Activated CD8-positive, alpha-beta T cell treated with anti-CD3 and anti-CD28 coated beads for 36 hours (primary cell): ENCODE measurements around the gene AHNAK2. TPM values are rescaled to one million over a fixed set of nuclear protein-coding genes. Genes with fewer than 3 reads are reported as not detected.

Experiments used
- ATAC-seq: fragments of 200-7000 bp; cut with Tn5 transposase; one replicate; pipeline ENCODE4 v1.10.0; 2021; ENCODE audit warnings: mild to moderate bottlenecking, moderate library complexity
- CTCF ChIA-PET: fragments of 350-600 bp; sonication (Branson Sonifier 250); formaldehyde crosslinking; loops from one replicate; lab custom pipeline; 2021; ENCODE audit warnings: antibody characterized with exemption; lab: Charles Lee
- POLR2A ChIA-PET: fragments of 350-600 bp; sonication (Branson Sonifier 250); formaldehyde crosslinking; loops from one replicate; lab custom pipeline; 2021; ENCODE audit warnings: antibody characterized with exemption; lab: Charles Lee
- DNase-seq: peaks from one replicate; pipeline ENCODE4 v3.0.0-alpha.2; 2020
- H3K27ac Mint-ChIP-seq: one replicate; pipeline ENCODE4 v1.8.0; 2021; ENCODE audit warnings: mild to moderate bottlenecking, mixed read lengths
- H3K27me3 Mint-ChIP-seq: one replicate; pipeline ENCODE4 v1.8.0; 2021; ENCODE audit warnings: mixed read lengths
- H3K36me3 Mint-ChIP-seq: one replicate; pipeline ENCODE4 v1.8.0; 2021; ENCODE audit warnings: low read depth, mixed read lengths
- H3K4me1 Mint-ChIP-seq: one replicate; pipeline ENCODE4 v1.8.0; 2021; ENCODE audit warnings: low read depth, mixed read lengths
- H3K4me3 Mint-ChIP-seq: one replicate; pipeline ENCODE4 v1.8.0; 2021; ENCODE audit warnings: mild to moderate bottlenecking, moderate library complexity, mixed read lengths
- H3K9me3 Mint-ChIP-seq: one replicate; pipeline ENCODE4 v1.8.0; 2021; ENCODE audit warnings: mixed read lengths
- intact Hi-C: fragments of 100-400 bp; cut with micrococcal nuclease; formaldehyde crosslinking; loops from one replicate; pipeline ENCODE4 v1.10.0; 2022
- total RNA-seq, 2 experiments: library from RNA; stranded (reverse); gene quantifications; one replicate each; pipeline ENCODE4 v1.2.3, GENCODE V29; 2021
- TF ChIP-seq, protein P1 (sequence below): fragments of 200-600 bp; IDR thresholded peaks from one replicate; pipeline ENCODE4 v1.8.0; 2022; ENCODE audit warnings: antibody characterized with exemption, mild to moderate bottlenecking

The AHNAK2 gene
- total RNA-seq, 2 experiments from 2014 or later, result 0.02 TPM; not detected in 1

DNA sequence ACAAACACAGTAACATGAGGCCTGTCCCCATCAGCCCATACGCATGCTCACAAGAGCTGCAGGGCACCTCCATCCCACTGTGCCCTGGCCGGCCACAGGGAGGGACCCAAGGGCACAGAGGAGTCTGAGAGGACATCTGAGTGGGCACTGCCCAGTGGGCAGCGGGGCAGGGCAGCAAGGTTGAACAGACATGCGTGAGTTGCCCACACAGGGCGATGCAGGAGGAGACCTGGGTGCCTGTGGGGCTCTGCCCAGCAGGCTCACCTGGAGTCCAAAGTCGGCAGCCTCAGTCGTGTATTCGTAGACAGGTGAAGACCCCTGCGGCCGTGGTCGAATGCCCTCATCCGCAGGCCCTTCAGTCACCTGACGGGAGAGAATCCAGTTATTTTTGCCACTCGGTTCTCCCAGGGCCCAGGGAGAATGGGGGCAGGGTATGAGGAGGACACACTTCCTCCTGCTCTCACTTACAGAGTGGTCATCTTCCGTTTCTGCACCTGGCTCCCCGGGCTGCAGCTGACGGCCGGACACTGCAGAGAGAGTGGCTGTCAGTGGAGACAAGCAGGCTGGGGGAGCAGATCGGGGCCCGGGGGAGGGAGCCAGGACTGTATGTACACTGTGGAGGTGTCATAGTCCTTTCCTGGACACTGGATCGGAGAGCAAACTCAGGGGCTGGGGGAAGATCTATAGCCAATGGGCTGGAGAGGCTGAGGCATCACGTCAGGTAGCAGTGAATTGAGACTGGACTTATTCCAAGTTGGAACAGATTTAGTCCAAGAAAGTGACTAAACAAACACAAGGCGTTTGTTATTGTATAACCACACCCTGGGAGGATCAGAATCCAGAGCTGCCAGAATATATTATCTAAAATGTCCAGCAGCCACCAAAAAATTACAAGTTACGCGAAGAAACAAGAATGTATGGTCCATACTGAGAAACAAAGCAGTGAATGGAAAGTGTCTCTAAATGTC, 20.7 kb downstream of the AHNAK2 start:
- TF ChIP-seq, protein P1, sequence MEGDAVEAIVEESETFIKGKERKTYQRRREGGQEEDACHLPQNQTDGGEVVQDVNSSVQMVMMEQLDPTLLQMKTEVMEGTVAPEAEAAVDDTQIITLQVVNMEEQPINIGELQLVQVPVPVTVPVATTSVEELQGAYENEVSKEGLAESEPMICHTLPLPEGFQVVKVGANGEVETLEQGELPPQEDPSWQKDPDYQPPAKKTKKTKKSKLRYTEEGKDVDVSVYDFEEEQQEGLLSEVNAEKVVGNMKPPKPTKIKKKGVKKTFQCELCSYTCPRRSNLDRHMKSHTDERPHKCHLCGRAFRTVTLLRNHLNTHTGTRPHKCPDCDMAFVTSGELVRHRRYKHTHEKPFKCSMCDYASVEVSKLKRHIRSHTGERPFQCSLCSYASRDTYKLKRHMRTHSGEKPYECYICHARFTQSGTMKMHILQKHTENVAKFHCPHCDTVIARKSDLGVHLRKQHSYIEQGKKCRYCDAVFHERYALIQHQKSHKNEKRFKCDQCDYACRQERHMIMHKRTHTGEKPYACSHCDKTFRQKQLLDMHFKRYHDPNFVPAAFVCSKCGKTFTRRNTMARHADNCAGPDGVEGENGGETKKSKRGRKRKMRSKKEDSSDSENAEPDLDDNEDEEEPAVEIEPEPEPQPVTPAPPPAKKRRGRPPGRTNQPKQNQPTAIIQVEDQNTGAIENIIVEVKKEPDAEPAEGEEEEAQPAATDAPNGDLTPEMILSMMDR, result no peak
- Mint-ChIP-seq H3K4me3 (no peak overlapping the region), H3K27me3 (peaks cover 6% of the 10 kb centered on the region), H3K36me3 (no peaks in the 10 kb centered on the region), H3K27ac (no peak overlapping the region), H3K9me3 (no peaks in the 10 kb centered on the region), H3K4me1 (no peaks in the 10 kb centered on the region)
- ChIA-PET CTCF (interaction anchor here (0.7 kb wide), 1 partner anchor 16 kb away, joined by 3 read pairs; no protein-coding TSS in a partner anchor), POLR2A (no interaction called here)
- DNase-seq, result no peak
- intact Hi-C loops, result no loop called here
- ATAC-seq, result no peak

DNA sequence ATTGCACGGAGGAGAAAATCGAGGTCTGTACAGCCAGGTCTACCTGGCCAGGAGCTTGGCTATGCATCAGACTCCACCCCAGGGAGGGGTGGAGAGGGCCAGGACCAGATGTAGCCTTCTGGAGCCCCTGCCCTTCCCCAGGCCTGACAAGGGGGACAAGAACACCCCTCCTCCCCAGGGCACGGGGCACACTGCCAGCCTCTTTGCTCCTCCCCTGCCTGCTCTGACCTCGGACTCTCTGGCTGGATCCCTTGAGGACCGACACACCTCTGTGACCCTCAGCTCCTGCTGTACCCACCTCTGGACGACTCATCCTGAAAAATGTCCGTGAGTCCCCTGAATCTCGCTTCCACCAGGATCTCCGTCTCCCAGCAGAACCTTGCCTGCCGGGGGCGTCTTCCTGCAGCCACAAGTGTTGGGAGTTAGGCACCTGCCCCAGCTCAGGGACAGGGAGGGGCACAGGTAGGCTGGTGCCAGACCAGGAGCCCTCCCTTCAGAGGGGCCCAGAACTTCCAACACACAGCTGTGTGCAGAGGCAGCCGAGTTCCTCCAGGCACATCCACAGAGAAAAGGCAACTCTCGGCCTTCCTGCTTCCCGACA, 21.8 kb downstream of the AHNAK2 start:
- no peak for ATAC-seq
- CTCF ChIA-PET, result interaction anchor here (1.3 kb wide), 1 partner anchor 9 kb away, joined by 3 read pairs; no protein-coding TSS in a partner anchor
- intact Hi-C loops, result no loop called here

DNA sequence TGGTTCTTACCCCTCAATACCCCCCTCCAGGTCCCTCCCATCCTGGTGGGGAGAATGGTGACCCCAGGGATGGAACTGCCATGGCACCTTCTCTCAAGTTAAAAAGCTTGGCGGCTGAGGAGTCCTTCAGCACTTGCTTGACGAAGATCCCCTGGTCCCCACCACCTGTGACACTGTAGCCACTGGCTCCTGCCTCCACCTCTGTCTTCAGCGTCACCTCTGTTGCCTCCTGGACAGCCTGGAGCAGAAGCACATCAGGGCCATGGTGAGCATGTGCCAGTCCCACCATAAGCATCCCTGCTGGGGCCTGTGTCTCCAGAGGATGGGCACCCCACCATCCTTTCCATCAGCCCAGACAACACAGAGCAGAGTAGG, 22.8 kb downstream of the AHNAK2 start:
- Mint-ChIP-seq H3K9me3 (no peaks in the 10 kb centered on the region), H3K27ac (no peak overlapping the region), H3K4me1 (no peaks in the 10 kb centered on the region), H3K27me3 (peaks cover 6% of the 10 kb centered on the region), H3K36me3 (no peaks in the 10 kb centered on the region), H3K4me3 (no peak overlapping the region)
- ChIA-PET CTCF (interaction anchor here (0.8 to 1.3 kb wide), 2 partner anchors 9 to 10 kb away, joined by 3 to 4 read pairs; no protein-coding TSS in a partner anchor), POLR2A (no interaction called here)
- TF ChIP-seq, protein P1, result no peak
- ATAC-seq (no peak), DNase-seq (no peak)
- intact Hi-C loops, result no loop called here

More for the DNA sequence above, 21.8 kb downstream of the AHNAK2 start:
- Mint-ChIP-seq H3K4me1 (no peaks in the 10 kb centered on the region), H3K4me3 (no peak overlapping the region), H3K9me3 (no peaks in the 10 kb centered on the region), H3K36me3 (no peaks in the 10 kb centered on the region), H3K27ac (no peak overlapping the region), H3K27me3 (peaks cover 6% of the 10 kb centered on the region)
- TF ChIP-seq, protein P1, result no peak
- DNase-seq, result no peak
- POLR2A ChIA-PET, result no interaction called here

DNA sequence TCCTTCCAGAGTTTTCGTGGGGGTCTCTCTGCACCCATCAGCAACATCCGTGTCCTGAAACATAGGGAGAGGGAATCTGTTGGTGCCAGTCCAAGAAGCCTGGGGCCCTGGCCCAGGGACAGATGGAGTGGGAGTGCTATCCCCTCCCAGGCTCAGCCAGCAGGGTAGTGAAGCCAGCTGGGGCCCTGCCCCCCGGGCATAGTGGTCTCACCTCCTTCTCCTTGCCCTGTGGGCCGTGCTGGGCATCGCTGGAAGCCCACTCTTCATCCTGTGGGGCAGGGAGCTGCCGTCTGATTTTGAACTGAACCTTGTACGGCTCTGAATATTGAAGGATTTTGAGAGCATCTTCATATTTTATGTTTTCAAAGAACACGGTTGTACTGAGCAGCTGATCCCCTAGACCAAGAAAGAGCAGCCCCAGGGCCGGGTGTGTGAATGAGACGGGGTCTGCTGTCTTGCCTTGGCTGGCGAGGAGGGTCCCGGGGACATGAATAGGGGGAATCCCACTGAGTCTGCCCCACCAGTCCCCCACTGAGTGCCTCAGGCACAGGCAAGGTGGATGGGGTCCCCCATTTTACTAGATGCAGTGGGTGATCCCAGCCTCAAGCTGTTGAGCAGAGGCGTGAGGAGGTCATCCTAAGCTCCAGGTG, 23.3 kb downstream of the AHNAK2 start:
- TF ChIP-seq, protein P1, result no peak
- Mint-ChIP-seq H3K9me3 (no peaks in the 10 kb centered on the region), H3K4me1 (no peaks in the 10 kb centered on the region), H3K27ac (no peak overlapping the region), H3K36me3 (no peaks in the 10 kb centered on the region), H3K27me3 (peaks cover 6% of the 10 kb centered on the region), H3K4me3 (no peak overlapping the region)
- ATAC-seq, result no peak
- POLR2A ChIA-PET, result no interaction called here
- CTCF ChIA-PET, result no interaction called here
- no peak for DNase-seq
- intact Hi-C loops, result no loop called here
